ENCODE measurements around the gene CD300LD. TPM values are rescaled to one million over a fixed set of nuclear protein-coding genes. Genes with fewer than 3 reads are reported as not detected.

The CD300LD gene
- total RNA-seq, 6 donors from 2014 or later, result not detected

DNA sequence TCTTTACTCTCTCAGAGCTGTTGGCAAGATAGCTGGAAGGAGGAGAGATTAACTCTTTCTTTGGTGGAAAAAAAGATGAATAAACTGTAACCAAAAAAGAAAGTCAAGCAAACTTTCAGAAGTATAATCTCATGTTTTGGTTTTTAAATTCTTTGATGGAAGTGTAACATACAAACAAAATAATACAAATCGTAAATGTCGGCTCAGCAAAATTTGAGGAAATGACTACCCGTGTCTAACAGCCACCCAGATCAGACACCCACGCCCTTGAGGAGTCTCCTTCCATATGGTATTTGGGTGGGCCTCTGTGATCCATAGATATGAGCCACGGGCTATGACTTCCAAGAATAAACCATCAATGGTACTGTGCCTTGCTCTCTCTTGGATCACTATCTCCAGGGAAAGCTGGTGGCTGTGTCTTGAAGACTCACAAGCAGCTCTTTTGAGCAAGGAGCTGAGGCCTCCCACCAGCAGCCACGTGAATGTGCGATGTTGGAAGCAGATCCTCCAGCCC is 36.6 kb downstream of the CD300LD start:
- Histone ChIP-seq H3K27me3 (no peaks in the 10 kb centered on the region), H3K36me3 (no peaks in the 10 kb centered on the region), H3K27ac (no peak overlapping the region), H3K9me3 (no peaks in the 10 kb centered on the region), H3K4me1 (no peaks in the 10 kb centered on the region), H3K4me3 (no peak overlapping the region)
- WGBS, 2 donors, result 54 to 73% methylated on average over 7 of the region's 7 CpGs
- ATAC-seq (ENCODE audit: low FRiP score in 2 of 2) (no peak), DNase-seq (no peak)
- TF ChIP-seq, protein P1, sequence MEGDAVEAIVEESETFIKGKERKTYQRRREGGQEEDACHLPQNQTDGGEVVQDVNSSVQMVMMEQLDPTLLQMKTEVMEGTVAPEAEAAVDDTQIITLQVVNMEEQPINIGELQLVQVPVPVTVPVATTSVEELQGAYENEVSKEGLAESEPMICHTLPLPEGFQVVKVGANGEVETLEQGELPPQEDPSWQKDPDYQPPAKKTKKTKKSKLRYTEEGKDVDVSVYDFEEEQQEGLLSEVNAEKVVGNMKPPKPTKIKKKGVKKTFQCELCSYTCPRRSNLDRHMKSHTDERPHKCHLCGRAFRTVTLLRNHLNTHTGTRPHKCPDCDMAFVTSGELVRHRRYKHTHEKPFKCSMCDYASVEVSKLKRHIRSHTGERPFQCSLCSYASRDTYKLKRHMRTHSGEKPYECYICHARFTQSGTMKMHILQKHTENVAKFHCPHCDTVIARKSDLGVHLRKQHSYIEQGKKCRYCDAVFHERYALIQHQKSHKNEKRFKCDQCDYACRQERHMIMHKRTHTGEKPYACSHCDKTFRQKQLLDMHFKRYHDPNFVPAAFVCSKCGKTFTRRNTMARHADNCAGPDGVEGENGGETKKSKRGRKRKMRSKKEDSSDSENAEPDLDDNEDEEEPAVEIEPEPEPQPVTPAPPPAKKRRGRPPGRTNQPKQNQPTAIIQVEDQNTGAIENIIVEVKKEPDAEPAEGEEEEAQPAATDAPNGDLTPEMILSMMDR (IDR thresholded peaks at IDR 0.05), result no peak
- TF ChIP-seq POLR2AphosphoS5 (IDR thresholded peaks at IDR 0.05) (no peak), EP300 (IDR thresholded peaks at IDR 0.05) (no peak), POLR2A (IDR thresholded peaks at IDR 0.05) (no peak)

DNA sequence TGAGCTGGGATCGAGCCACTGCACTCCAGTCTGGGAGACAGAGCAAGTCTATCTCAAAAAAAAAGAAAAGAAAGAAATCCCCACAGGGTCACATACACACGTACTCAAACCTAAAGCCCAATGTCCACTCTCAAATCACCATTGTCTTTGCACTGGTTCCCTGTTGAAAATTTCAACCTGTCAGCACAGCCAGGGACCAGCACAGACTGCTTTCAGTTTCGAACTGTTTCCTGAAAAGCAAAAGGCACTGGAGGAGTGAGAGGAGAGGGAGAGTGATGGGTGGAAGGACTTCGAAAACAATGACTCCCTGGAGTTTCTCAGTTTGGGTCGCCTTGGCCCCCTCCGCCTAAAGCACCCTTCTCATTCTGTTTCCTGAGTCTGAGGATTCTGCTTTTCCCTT is 37.2 kb downstream of the CD300LD start:
- H3K27ac ChIP-seq, result no peak overlapping the region
- TF ChIP-seq, protein P1 (IDR thresholded peaks at IDR 0.05), result no peak
- TF ChIP-seq POLR2AphosphoS5 (IDR thresholded peaks at IDR 0.05) (no peak), EP300 (IDR thresholded peaks at IDR 0.05) (no peak), POLR2A (IDR thresholded peaks at IDR 0.05) (no peak)
- no peaks in the 10 kb centered on the region for H3K36me3 ChIP-seq
- DNase-seq, result no peak
- no peaks in the 10 kb centered on the region for H3K27me3 ChIP-seq
- WGBS, 2 donors, result 54 to 63% methylated on average over 6 of the region's 6 CpGs
- no peaks in the 10 kb centered on the region for H3K9me3 ChIP-seq
- no peak overlapping the region for H3K4me3 ChIP-seq
- H3K4me1 ChIP-seq, result no peaks in the 10 kb centered on the region
- no peak for ATAC-seq (ENCODE audit: low FRiP score in 2 of 2)

DNA sequence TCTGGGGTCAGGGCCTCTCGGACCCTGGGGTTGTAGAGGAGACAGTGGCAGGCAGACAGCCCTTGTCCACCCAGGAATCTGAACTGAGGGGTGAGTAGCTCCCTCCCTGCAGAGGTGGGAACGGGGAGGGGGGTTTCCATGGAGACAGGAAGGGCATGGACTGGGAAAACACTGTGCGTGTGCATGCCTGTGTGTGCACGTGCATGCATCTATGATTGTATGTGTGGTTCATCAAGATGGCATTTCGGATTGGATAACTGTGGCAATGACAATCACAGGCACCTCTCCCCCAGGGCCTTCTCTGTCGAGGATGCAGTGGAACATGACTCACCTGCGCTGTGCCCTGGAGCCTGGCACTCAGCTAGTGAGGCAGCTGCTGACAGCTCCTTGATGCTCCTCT is 40.0 kb downstream of the CD300LD start:
- WGBS, 2 donors, result 27 to 61% methylated on average over 4 to 7 of the region's 7 CpGs
- DNase-seq (no peak), ATAC-seq (ENCODE audit: low FRiP score in 2 of 2) (no peak)
- no peaks in the 10 kb centered on the region for H3K27me3 ChIP-seq
- no peaks in the 10 kb centered on the region for H3K4me1 ChIP-seq
- H3K36me3 ChIP-seq, result no peaks in the 10 kb centered on the region
- no peak overlapping the region for H3K4me3 ChIP-seq
- TF ChIP-seq POLR2A (IDR thresholded peaks at IDR 0.05) (no peak), POLR2AphosphoS5 (IDR thresholded peaks at IDR 0.05) (no peak), EP300 (IDR thresholded peaks at IDR 0.05) (no peak)
- TF ChIP-seq, protein P1 (IDR thresholded peaks at IDR 0.05), result no peak
- no peaks in the 10 kb centered on the region for H3K9me3 ChIP-seq
- no peak overlapping the region for H3K27ac ChIP-seq

DNA sequence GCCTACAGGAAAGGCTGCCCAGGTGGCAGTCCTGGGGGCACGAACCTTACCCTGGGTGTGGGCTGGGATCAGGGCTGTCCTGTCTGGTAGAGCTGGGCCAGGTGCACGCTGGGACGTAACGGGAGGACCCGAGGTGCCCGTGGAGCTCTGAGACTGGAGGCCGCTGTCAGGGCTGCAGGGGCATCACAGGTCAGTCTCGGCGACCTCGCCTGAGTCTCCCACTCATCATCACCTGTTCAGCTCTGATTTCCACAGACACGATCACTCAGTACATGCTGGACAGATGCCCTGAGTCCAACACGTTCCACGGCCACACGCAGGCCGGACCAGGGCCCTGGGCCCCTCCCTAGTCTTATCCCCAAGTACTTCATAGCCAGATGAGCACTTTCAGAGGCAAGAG is 41.5 kb downstream of the CD300LD start:
- Histone ChIP-seq H3K4me1 (no peaks in the 10 kb centered on the region), H3K27ac (no peak overlapping the region), H3K36me3 (no peaks in the 10 kb centered on the region), H3K27me3 (no peaks in the 10 kb centered on the region), H3K9me3 (no peaks in the 10 kb centered on the region), H3K4me3 (no peak overlapping the region)
- no peak for DNase-seq
- TF ChIP-seq EP300 (IDR thresholded peaks at IDR 0.05), result no peak
- TF ChIP-seq POLR2A (IDR thresholded peaks at IDR 0.05), result no peak
- TF ChIP-seq POLR2AphosphoS5 (IDR thresholded peaks at IDR 0.05), result no peak
- TF ChIP-seq, protein P1 (IDR thresholded peaks at IDR 0.05), result no peak
- ATAC-seq (ENCODE audit: low FRiP score in 2 of 2), result no peak
- 78 to 89% methylated on average over 5 to 15 of the region's 15 CpGs for WGBS, 2 donors

DNA sequence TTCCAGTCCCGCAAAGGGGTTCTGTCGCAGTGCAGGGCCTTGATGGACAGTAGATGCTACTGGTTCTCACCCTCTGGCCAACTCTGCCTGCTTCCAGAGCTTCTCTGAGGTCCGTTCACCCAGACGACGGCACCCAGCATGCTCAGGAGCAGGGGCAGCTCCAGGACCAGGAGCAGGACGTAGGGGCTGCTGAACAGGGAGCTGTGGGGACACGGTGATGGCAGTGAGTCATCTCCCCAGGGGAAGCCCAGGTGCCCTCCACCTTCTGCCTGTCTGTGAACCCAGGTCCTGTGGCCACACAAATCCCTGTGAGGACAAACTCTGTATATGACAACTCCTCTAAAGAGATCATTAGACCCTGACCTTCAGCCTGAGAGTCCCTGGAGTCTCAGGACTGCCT is 42.7 kb downstream of the CD300LD start:
- no peak for DNase-seq
- H3K27ac ChIP-seq, result no peak overlapping the region
- TF ChIP-seq POLR2AphosphoS5 (IDR thresholded peaks at IDR 0.05) (no peak), EP300 (IDR thresholded peaks at IDR 0.05) (no peak), POLR2A (IDR thresholded peaks at IDR 0.05) (no peak)
- TF ChIP-seq, protein P1 (IDR thresholded peaks at IDR 0.05), result no peak
- H3K36me3 ChIP-seq, result no peaks in the 10 kb centered on the region
- no peaks in the 10 kb centered on the region for H3K27me3 ChIP-seq
- no peak overlapping the region for H3K4me3 ChIP-seq
- no peaks in the 10 kb centered on the region for H3K4me1 ChIP-seq
- ATAC-seq (ENCODE audit: low FRiP score in 2 of 2), result no peak
- no peaks in the 10 kb centered on the region for H3K9me3 ChIP-seq
- 63 to 79% methylated on average over 5 to 7 of the region's 7 CpGs for WGBS, 2 donors

Data from upper lobe of left lung (tissue), 6 donors.